GM12891 (cell line): Measurements from ENCODE around the gene STPG2.

ENCODE experiments used
- PAX5 ChIP-seq: IDR thresholded peaks from 2 replicates; pipeline ENCODE4 v1.6.1; 2011; ENCODE audit warnings: low read length, moderate library complexity, mild to moderate bottlenecking; ENCODE audit not compliant: insufficient read depth, severe bottlenecking
- POLR2A ChIP-seq: IDR thresholded peaks from 2 replicates; pipeline ENCODE4 v1.6.1; 2011; ENCODE audit warnings: low read depth, low read length, control low read depth
- POLR2AphosphoS5 ChIP-seq: IDR thresholded peaks from 2 replicates; pipeline ENCODE4 v1.6.1; 2011; ENCODE audit warnings: low read depth, low read length, control low read depth

GRCh38 chr4:97639961-97640360, 503.3 kb downstream of the STPG2 start:
- TF ChIP-seq POLR2AphosphoS5: no peak
- TF ChIP-seq POLR2A: no peak
- no peak for TF ChIP-seq PAX5
